Endodermal cell (in vitro differentiated cells): ENCODE measurements around the gene CNTNAP5. TPM values are rescaled to one million over a fixed set of nuclear protein-coding genes. Genes with fewer than 3 reads are reported as not detected.

Experiments
- DNase-seq: peaks from one replicate; pipeline ENCODE4 v3.0.0-alpha.2; 2017
- H3K27ac ChIP-seq: 2 replicates; pipeline ENCODE4 v1.5.1; 2013; ENCODE audit warnings: mild to moderate bottlenecking, low read depth, low read length, moderate library complexity
- H3K27me3 ChIP-seq: 2 replicates; pipeline ENCODE4 v1.6.1; 2013; ENCODE audit warnings: mild to moderate bottlenecking, low read length, moderate library complexity; ENCODE audit not compliant: insufficient read depth, control insufficient read depth, poor library complexity, severe bottlenecking
- H3K36me3 ChIP-seq: 2 replicates; pipeline ENCODE4 v1.7.0; 2013; ENCODE audit warnings: mild to moderate bottlenecking, low read length, moderate library complexity; ENCODE audit not compliant: control insufficient read depth, insufficient read depth
- H3K4me1 ChIP-seq: one replicate; pipeline ENCODE4 v1.7.0; 2013; ENCODE audit warnings: low read length; ENCODE audit not compliant: control insufficient read depth, insufficient read depth
- H3K4me3 ChIP-seq: 2 replicates; pipeline ENCODE4 v1.5.1; 2013; ENCODE audit warnings: mild to moderate bottlenecking, low read length, moderate library complexity
- H3K9ac ChIP-seq: 2 replicates; pipeline ENCODE4 v1.6.1; 2013; ENCODE audit warnings: mild to moderate bottlenecking, low read length, moderate library complexity; ENCODE audit not compliant: poor library complexity, severe bottlenecking; ENCODE audit errors: extremely low read depth
- H3K9me3 ChIP-seq: 2 replicates; pipeline ENCODE4 v1.6.1; 2013; ENCODE audit warnings: mild to moderate bottlenecking, low read length, moderate library complexity; ENCODE audit not compliant: control insufficient read depth
- H3K27ac Mint-ChIP-seq: 2 replicates; pipeline ENCODE4 v1.8.0; 2020; ENCODE audit warnings: mixed read lengths
- H3K27me3 Mint-ChIP-seq: 2 replicates; pipeline ENCODE4 v1.8.0; 2021; ENCODE audit warnings: mild to moderate bottlenecking, mixed read lengths; ENCODE audit not compliant: insufficient read depth
- H3K36me3 Mint-ChIP-seq: 2 replicates; pipeline ENCODE4 v1.8.0; 2020; ENCODE audit warnings: low read depth, mixed read lengths
- H3K4me1 Mint-ChIP-seq: 2 replicates; pipeline ENCODE4 v1.8.0; 2020; ENCODE audit warnings: mixed read lengths
- H3K4me3 Mint-ChIP-seq: 2 replicates; pipeline ENCODE4 v1.8.0; 2020; ENCODE audit warnings: mild to moderate bottlenecking, moderate library complexity, mixed read lengths
- H3K9me3 Mint-ChIP-seq: 2 replicates; pipeline ENCODE4 v1.8.0; 2020; ENCODE audit warnings: mild to moderate bottlenecking, mixed read lengths
- WGBS, 2 experiments: methylation state at CpG; one replicate each; pipeline versions ENCODE4 v1.1.5 to v1.1.7; 2013; ENCODE audit warnings: missing lambda C conversion rate in 2 of 2, mixed read lengths in 1 of 2; ENCODE audit not compliant: insufficient coverage in 1 of 2, insufficient read length in 1 of 2; 5-methylcytosine and 5-hydroxymethylcytosine counted together
- total RNA-seq, 2 donors: library from RNA; stranded (reverse); fragmentation: NEBNext Ultra II Directional in 1 of 2; extraction: Animal tissue kit (Norgen Biotek cat#: 25700) in 1 of 2; gene quantifications; 2 replicates in 1 of 2; 3 replicates in 1 of 2; pipeline ENCODE4 v1.2.1, GENCODE V29; 2021
- TF ChIP-seq, protein P1 (sequence below): fragments of 200-600 bp; sonication (generic); conservative IDR thresholded peaks from 2 replicates; pipeline ENCODE4 v1.5.0; 2021; ENCODE audit warnings: antibody characterized with exemption, mild to moderate bottlenecking

CNTNAP5 gene
- total RNA-seq, 2 donors from 2014 or later = 0.70 to 4.4 TPM

DNA sequence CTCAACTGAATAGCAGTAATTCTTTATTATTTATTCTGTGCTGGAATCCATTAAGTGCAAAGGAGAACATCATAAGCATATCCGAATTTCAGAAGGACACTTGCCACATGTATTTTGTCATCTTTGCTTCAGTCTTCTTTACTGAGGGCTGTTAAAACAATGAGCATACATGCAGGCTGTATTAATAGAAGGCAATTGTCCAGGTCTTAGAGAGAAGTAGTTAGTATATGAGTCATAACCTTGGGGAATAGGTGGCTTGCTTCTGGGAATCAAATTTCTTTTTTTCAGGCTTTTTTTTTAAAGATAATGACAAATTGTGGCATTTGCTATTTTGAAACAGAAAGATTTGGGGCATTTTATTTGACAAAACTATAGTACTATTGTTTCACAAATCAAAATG is 773.5 kb downstream of the CNTNAP5 start:
- Mint-ChIP-seq H3K9me3 (no peaks in the 10 kb centered on the region), H3K36me3 (no peaks in the 10 kb centered on the region), H3K27ac (no peak overlapping the region), H3K4me3 (no peak overlapping the region), H3K27me3 (no peaks in the 10 kb centered on the region), H3K4me1 (peaks cover 7% of the 10 kb centered on the region)
- no peaks in the 10 kb centered on the region for H3K27me3 ChIP-seq
- WGBS, 2 experiments = 90 to 94% methylated on average over 1 of the region's 1 CpG
- no peak overlapping the region for H3K9ac ChIP-seq
- H3K36me3 ChIP-seq = no peaks in the 10 kb centered on the region
- no peak overlapping the region for H3K4me3 ChIP-seq
- TF ChIP-seq, protein P1, sequence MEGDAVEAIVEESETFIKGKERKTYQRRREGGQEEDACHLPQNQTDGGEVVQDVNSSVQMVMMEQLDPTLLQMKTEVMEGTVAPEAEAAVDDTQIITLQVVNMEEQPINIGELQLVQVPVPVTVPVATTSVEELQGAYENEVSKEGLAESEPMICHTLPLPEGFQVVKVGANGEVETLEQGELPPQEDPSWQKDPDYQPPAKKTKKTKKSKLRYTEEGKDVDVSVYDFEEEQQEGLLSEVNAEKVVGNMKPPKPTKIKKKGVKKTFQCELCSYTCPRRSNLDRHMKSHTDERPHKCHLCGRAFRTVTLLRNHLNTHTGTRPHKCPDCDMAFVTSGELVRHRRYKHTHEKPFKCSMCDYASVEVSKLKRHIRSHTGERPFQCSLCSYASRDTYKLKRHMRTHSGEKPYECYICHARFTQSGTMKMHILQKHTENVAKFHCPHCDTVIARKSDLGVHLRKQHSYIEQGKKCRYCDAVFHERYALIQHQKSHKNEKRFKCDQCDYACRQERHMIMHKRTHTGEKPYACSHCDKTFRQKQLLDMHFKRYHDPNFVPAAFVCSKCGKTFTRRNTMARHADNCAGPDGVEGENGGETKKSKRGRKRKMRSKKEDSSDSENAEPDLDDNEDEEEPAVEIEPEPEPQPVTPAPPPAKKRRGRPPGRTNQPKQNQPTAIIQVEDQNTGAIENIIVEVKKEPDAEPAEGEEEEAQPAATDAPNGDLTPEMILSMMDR = no peak
- no peak overlapping the region for H3K27ac ChIP-seq
- no peaks in the 10 kb centered on the region for H3K4me1 ChIP-seq
- no peak for DNase-seq
- no peaks in the 10 kb centered on the region for H3K9me3 ChIP-seq

DNA sequence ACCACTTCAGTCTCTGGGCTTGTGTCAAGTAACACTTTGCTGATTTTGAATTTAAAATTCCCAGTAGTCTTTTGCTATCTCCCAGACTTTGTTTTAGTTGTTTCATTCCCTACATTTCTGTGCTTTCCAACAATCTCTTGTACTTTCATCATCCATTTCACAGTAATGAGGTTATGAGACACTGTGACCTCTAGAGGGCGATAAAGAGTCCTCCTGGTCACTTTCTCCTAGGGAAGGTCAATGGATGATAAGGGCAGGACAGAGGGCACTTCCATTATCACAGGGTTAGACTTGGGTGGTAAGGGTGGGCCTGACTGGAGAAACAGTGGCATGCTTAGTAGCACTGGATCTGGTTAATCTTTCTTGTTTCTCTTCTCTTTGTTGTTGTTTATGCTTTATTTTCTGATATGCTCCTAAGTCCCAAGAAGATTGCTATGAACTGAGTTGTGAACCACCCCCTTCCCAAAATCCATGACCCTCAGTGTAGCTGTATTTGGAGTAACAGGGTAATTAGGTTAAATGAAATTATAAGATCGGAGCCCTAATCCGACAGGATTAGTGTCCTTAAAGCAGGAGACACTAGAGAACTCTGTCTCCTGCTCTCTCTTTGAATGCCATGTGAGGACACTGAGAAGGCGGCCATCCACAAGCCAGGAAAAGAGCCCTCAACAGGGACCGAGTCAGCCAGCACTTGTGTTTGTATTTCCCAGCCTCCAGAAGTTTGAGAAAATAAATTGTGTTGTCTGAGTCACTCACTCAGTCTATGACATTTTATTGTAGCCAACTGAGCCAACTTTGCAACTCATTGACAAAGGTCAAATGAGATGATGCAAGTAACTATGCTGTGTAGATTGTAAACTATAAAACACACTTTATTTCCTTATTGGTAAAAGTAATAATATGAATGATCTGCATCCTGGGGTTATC is 779.2 kb downstream of the CNTNAP5 start:
- Histone ChIP-seq H3K36me3 (no peaks in the 10 kb centered on the region), H3K4me1 (no peaks in the 10 kb centered on the region), H3K9me3 (no peaks in the 10 kb centered on the region), H3K27me3 (no peaks in the 10 kb centered on the region), H3K4me3 (no peak overlapping the region), H3K27ac (no peak overlapping the region), H3K9ac (no peak overlapping the region)
- H3K36me3 Mint-ChIP-seq = no peaks in the 10 kb centered on the region
- H3K9me3 Mint-ChIP-seq = no peaks in the 10 kb centered on the region
- peaks cover 9% of the 10 kb centered on the region for H3K4me1 Mint-ChIP-seq
- no peaks in the 10 kb centered on the region for H3K27me3 Mint-ChIP-seq
- H3K4me3 Mint-ChIP-seq = no peak overlapping the region
- no peak overlapping the region for H3K27ac Mint-ChIP-seq
- peak; percentile 62 for DNase-seq
- TF ChIP-seq, protein P1 = peak; percentile 91
- 63 to 95% methylated on average over 3 to 5 of the region's 5 CpGs for WGBS, 2 experiments

DNA sequence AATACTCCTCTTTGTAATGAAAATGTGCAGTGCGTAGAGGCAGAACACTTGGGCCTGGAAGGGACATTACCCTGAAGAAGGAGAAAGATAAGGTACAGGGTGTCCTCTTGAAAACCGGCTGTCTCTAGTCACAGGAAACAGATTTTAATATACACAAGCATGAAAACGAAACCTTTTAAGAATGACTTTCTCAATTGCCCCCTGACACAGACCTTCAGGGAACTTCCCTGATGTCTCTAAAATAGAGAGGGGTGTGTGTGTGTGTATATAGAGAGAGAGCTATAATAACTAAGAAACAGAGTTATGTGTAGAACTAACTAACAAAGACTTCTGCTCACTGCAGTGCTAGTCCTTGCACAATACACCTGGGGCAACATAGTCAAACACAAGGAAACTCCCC is 780.0 kb downstream of the CNTNAP5 start:
- H3K9me3 Mint-ChIP-seq = no peaks in the 10 kb centered on the region
- Histone ChIP-seq H3K9ac (no peak overlapping the region), H3K36me3 (no peaks in the 10 kb centered on the region), H3K4me3 (no peak overlapping the region), H3K9me3 (no peaks in the 10 kb centered on the region), H3K4me1 (no peaks in the 10 kb centered on the region), H3K27me3 (no peaks in the 10 kb centered on the region), H3K27ac (no peak overlapping the region)
- no peak overlapping the region for H3K27ac Mint-ChIP-seq
- TF ChIP-seq, protein P1 = no peak
- H3K27me3 Mint-ChIP-seq = no peaks in the 10 kb centered on the region
- no peak overlapping the region for H3K4me3 Mint-ChIP-seq
- H3K4me1 Mint-ChIP-seq = peaks cover 10% of the 10 kb centered on the region
- no peak for DNase-seq
- no peaks in the 10 kb centered on the region for H3K36me3 Mint-ChIP-seq
- WGBS, 2 experiments = 86% methylated on average over 3 of the region's 3 CpGs; no CpG with 5 or more reads in 1 of the 2 experiments
